ENCODE results near the gene SYPL2.

DNA sequence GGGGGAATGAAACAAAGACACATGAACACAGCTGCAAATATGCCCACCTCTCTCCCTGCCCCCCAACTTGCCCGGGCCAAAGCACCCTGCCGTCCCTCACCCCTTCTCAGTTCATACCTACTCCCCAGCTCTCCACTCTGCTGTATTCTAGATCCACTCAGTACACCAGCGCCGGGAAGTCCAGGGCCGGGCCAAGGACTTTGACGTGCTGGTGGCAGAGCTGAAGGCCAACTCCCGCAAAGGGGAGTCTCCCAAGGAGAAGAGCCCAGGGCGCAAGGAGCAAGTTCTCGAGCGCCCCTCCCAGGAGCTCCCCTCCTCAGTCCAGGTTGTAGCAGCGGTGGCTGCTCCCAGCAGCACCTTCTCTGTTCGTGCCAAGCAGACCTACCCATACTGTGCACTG is 22.4 kb downstream of the SYPL2 start:
- TF ChIP-seq CTCF (IDR thresholded peaks at IDR 0.05; ENCODE audit: insufficient read depth, low read length) (no peak), SPI1 (IDR thresholded peaks at IDR 0.05; ENCODE audit: borderline replicate concordance, low read depth) (no peak), POLR2AphosphoS5 (IDR thresholded peaks at IDR 0.05; ENCODE audit: low read depth) (no peak)
